ENCODE measurements around the gene PGAP1.
"Not testable (repeated sequence)": the region's sequence is repeated elsewhere in the genome, so short reads cannot be mapped to it uniquely, and the experiment has no call there.

Gene PGAP1

GRCh38 chr2:196951973-196952372 lies 25.5 kb upstream of the PGAP1 start:
- DNase-seq = no peak

DNA sequence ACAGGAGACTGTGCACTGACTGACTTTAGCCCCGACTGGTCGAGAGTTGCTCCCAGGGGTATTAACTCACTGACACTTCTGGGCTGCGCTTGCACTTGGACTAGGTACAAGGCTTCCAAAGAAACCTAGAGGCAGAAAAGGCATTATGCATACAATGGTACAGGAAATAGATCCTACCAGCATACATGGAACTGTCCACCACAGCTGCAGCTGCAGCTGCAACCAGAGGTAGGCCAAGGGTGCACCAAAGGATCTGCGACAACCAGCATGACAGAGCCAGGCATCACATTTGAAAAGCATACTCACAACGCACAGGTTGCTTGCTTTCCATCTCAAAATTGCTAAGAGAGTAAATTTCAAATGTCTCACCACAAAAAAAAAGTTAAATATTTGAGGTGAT lies 22.6 kb upstream of the PGAP1 start:
- DNase-seq = no peak

GRCh38 chr2:196944570-196944969 lies 18.1 kb upstream of the PGAP1 start:
- DNase-seq = no peak

GRCh38 chr2:196941398-196942078 lies 15.0 kb upstream of the PGAP1 start:
- no peak for DNase-seq

DNA sequence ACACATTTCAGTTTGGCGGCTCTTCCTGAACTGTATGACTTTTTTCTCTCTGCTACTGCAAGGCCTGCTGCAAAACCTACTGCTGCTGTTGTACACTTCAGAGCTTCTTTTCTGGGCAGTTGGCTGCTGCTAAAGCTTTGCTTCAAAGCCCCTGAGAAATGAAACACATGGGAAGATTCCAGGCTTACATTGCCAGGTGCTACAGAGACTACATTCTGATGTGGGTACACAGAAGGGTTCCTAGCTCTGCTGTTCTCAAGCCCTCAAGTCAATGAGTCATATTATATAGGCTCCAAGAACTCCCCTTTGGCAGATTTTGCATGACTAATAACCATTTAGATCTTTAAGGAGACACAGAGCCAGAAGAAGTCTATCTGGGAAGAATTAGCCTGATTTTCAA lies 12.9 kb upstream of the PGAP1 start:
- DNase-seq = no peak

DNA sequence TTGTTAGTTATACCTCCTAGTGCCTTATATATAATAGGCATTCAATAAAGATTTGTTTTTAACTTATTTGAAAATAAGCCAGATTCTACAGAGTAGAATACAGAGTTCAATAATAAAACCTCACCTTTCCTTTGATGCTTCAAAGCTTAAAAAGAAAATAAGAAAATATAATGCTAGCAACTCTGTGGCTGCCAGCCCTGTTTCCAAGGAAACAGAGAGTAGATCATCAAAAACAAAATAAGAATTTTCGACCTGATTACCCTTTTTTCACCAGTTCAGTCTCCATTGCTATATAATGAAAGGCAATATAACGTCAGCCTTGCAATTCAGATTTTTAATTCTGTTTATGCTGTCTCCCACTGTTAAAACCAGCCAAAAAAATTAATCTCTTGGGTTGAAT lies 8.9 kb upstream of the PGAP1 start:
- no peak for DNase-seq

DNA sequence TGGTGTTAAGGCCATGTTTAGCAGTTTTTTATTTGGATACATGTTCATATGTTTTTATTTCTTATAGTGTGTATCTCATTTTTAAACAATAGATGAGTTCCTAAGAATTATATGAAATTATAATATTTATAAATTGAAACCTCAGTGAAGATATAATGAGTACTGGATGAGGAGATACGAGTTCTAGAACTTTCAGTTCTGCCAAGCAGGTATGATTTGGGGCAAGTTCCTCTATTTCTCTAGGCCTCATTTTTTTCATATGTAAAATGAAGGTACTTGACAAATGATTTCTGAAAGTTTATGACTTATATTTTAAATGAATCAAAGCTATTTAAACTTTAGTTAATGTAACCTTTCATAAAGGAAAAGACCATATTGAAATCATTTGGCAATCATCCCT lies 8.2 kb upstream of the PGAP1 start:
- no peak for DNase-seq

DNA sequence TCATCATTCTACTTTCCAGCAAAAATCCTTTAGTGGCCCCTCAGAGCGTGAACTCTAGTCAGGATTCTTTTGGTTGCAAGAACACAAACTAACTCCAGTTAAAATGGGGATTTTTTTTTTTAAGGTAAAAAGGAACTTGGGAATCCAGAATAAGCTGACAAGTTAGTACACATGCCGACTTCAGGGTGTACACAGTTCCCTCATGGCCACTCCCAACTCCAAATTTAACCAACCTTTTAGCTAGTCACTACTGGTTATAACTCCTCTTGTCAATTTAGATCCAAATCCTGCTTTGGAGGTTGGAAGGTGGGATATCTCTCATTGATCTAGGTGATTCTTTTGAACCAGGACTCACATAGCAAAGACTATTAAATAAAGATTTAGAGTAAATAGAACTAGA lies 5.0 kb upstream of the PGAP1 start:
- no peak for DNase-seq

- DNase-seq = peak; percentile 49 to 60
Observed at GRCh38 chr2:196927376-196928225, 1.1 kb upstream of the PGAP1 start.

- peak; percentile 38 to 52 for DNase-seq
Observed at GRCh38 chr2:196925768-196926561, 542 bp downstream of the PGAP1 start.

- DNase-seq = no peak
Observed at GRCh38 chr2:196925051-196925767, 1.3 kb downstream of the PGAP1 start.

DNA sequence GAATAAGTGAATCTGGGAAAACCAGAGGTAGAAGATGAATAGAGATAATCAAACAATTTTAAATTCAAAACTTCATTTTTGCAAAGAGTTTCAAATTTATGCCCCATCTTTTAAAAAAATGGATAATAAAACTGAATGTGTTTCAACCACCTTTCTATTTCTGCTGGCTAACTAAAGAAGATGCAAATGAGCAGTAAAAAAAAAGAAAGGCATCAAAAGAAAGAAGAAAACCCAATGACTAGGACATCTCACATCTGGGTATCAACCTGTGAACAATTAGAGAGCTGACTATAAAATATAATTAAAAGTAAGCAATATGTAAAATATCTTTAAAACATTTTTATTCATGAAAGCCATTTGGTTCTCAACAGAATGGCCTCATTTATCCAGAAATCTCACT lies 2.5 kb downstream of the PGAP1 start:
- DNase-seq = no peak

DNA sequence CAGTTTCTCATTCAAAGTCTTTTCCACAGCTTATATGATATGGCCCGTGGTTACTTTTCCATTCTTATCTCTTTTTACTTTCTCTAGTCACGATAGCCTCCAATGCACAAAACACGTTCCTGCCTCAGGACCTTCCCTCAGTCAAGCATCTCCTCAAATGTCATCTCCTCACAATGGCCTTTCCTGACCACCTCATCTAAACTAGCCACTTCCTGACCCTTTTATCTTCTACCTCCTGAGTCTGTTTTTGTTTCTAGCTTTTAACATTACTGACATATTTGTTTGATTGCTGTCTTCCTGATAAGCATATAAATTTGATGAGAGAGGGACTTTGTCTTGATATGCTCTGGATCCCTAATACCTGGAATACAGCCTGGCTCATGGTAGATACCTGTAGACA lies 7.6 kb downstream of the PGAP1 start:
- no peak for DNase-seq

DNA sequence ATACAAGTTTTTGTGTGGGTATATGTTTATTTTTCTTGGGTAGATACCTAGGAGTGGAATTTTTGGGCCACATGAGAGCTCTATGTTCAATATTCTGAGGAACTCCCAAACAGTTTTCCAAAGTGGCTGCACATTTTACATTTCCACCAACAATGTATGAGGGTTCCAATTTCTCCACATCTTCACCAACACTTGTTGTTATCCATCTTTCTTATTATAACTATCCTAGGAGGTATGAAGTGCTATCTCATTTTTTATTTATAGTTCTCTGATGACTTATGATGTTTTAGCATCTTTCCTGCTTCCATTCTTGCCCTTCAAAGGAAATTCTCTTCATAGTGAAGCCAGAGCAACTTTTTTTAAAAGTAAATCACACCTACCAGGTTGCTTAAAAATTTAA lies 8.7 kb downstream of the PGAP1 start:
- DNase-seq = no peak

GRCh38 chr2:196915507-196916189 lies 10.9 kb downstream of the PGAP1 start:
- no peak for DNase-seq

- no peak for DNase-seq
Observed at GRCh38 chr2:196914867-196915460, 11.5 kb downstream of the PGAP1 start.

GRCh38 chr2:196913691-196914090 lies 12.8 kb downstream of the PGAP1 start:
- DNase-seq = no peak

DNA sequence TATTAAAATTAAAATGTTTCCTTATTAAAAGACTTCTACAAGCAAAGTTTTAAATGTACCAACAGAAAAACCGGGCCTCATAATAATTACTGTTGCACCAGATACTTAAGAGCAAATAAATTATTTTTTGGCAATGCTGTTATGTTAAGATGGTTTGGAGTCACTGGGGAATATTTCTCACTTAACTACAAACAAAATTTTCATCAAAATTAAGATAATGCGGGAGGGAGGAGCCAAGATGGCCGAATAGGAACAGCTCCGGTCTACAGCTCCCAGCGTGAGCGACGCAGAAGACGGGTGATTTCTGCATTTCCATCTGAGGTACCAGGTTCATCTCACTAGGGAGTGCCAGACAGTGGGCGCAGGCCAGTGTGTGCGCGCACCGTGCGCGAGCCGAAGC lies 21.1 kb downstream of the PGAP1 start:
- not testable (repeated sequence) for DNase-seq

DNA sequence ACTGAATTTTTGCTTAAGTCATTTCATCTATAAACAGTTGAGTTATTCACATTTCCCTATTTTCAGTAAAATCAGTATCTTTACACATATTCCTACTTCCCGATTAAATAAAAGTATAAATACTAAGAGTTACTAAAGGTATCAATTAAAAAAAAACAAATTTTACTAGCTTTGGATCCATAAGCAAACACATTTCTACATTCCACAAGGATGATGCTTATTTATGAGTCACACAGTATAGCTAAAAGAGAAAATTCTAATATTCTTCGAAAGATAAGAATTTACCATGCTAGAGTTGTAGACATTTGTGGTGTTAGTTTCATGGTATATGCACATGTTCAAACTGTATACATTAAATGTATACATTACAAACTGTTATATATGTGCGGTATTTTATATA lies 23.7 kb downstream of the PGAP1 start:
- DNase-seq = no peak

DNA sequence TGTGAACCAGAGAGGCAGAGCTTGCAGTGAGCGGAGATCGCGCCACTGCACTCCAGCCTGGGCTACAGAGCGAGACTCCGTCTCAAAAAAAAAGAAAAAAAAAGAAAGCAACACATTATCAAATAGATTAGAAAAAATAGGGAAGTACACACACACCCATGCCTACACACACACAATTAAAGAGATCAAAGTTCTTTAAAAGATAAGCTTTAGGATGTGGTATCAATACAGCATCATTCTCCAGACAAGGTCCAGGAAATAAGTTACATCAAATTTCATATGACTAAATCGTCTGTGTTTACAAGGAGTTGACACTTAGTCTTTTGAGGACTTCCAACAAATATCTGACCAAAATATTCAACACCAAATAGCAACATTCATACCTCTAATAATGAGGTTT lies 25.7 kb downstream of the PGAP1 start:
- no peak for DNase-seq

GRCh38 chr2:196899976-196900375 lies 26.5 kb downstream of the PGAP1 start:
- DNase-seq = no peak

DNA sequence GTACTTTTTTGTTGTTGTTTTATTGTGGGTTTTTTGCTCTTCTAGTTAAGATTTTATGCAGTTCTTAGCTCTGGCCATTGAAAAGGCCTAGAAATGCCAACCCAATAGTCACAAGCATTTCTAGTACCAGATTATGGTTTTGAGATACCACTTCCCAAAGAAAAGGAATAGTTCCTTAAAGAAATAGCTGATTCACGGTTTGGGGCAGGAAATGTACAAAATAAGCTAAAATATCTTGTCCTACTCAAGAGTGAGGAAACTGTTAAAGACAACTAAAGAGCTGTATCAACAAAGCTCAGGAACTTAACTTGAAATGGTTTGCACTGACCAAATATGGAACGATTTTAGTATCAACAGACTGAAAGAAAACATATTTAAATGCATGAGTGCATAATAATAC lies 35.4 kb downstream of the PGAP1 start:
- DNase-seq = no peak

Measured in activated CD4-positive, alpha-beta T cell treated with anti-CD3 and anti-CD28 coated beads, Interleukin-2, amount 50 U/mL, for 48 hours (primary cell).